ENCODE data around the gene ACO2.
"Not testable (repeated sequence)": the region's sequence is repeated elsewhere in the genome, so short reads cannot be mapped to it uniquely, and the experiment has no call there.

ACO2 gene

GRCh38 chr22:41468381-41469217 lies at the start of gene ACO2, which contains the start of gene PHF5A:
ACO2 (plus strand) TSS chr22:41469117; CDS start chr22:41469147, 30 bp downstream.
PHF5A (minus strand) TSS chr22:41468692; CDS start chr22:41468653, 39 bp downstream.
- DNase-seq = peak; percentile 96

GRCh38 chr22:41425660-41426365 lies 43.1 kb upstream of the ACO2 start:
- DNase-seq = no peak

- DNase-seq = no peak
Observed at GRCh38 chr22:41429232-41429950, 39.5 kb upstream of the ACO2 start.

DNA sequence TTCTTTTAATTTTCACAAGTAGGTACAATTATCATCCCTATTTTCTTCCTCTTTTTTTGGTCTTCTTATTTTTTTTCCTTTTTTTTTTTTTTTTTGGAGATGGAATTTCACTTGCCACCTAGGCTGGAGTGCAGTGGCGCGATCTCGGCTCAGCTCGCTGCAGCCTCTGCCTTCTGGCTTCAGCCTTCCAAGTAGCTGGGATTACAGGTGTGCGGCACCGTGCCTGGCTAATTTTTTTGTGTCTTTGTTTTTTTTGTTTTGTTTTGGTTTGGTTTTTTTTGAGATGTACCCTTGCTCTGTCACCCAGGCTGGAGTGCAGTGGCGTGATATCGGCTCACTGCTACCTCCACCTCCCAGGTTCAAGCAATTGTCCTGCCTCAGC lies 39.0 kb upstream of the ACO2 start:
- DNase-seq = no peak

- DNase-seq = no peak
Observed at GRCh38 chr22:41431656-41432055, 37.3 kb upstream of the ACO2 start.

DNA sequence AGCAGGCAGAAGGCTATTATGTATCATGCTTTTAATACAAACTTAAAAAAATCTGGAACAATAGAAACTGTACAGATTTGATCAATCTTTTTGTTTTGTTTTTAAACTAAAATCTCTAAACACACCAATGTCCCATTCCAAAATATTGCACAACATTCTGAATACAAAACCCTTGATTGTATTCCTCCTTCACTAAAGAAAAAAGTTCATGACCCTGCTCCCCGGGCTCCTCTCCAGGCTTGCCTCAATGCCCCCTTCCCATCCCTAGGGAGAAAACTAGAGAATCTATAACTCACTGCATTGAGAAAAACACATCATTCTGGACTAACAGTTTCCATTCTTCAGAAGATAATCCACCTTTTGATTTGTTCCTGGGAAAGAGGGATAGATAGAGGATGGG lies 35.4 kb upstream of the ACO2 start:
- DNase-seq = not testable (repeated sequence)

DNA sequence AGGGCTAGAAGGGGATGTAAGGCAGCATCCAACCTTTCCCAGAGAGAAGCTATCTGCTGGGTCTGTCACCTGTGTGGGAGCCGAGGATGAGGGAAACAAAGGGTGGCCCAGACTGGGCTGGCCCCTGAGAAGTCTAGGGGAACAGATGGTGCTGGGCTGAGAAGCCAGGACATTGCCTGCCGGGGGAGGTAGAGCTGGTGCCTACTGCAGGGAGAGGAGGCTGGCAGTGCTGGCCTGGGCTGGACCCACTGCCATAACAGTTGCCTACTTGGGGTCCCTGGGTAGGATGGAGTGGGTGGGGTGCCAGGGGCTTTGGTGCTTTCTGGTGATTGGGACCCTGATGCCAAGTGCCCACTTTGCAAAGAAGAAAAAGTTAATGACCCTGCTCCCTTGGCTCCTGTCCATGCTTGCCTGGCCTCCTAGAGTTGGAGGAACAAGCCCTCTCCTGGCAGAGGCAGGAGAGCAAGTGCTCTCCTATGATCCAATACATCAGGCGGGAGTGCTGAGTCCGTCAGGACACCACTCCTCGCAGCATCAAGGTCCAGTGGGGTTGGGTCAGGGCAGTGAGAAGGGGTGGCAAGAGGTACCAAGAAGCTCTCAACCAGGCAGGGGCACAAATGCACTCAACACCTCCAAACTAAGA lies 34.4 kb upstream of the ACO2 start:
- not testable (repeated sequence) for DNase-seq

DNA sequence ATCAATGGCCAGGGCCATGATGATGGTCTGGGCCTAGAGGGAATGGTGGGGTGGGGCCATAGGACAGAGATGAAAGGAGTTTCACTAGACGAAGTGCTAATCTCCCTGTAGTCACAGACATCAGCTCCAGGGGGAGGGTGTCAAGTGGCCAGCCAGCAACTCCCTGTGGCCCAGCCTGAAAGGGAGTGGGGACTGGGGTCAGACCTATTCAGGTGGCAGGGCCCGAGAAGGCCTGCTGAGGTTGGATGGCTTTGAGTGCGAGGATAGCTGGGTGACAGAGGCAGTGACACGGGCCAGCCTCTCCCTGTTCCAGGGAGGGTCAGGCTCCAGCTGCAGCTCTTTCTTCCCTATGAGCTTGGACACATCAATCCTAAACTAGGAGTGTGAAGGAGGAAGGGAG lies 33.4 kb upstream of the ACO2 start:
- DNase-seq = no peak

- DNase-seq = no peak
Observed at GRCh38 chr22:41436322-41437113, 32.4 kb upstream of the ACO2 start.

GRCh38 chr22:41437198-41437597 lies 31.7 kb upstream of the ACO2 start:
- DNase-seq = no peak

GRCh38 chr22:41440511-41440910 lies 28.4 kb upstream of the ACO2 start:
- DNase-seq = not testable (repeated sequence)

DNA sequence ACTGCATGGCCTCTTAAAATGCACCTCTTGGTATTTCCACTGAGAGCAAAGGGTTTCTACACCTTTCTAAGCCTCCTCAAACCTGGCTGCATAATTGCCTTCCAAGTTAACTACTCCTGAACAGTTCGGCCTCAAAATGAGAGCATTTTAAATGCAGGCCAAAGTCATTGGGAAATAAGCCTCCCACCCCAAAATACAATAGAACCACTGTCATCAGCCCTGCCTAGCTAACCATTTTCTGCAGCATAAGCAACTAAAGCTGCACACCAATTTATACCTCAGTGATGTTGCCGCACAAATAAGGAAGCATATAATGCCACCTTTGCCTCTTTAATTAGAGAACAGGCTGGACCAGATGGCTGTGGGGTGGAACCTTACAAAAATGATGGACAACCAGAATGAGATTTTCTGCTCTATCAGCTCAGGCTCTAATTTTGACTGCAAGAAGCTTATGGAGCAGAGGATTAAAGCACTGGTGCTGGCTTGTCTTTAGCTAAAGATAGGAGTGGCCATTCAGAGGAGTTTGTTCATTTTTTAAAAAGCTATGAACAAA lies 26.6 kb upstream of the ACO2 start:
- DNase-seq = no peak

GRCh38 chr22:41444360-41445128 lies 24.4 kb upstream of the ACO2 start:
- peak; percentile 90 for DNase-seq

DNA sequence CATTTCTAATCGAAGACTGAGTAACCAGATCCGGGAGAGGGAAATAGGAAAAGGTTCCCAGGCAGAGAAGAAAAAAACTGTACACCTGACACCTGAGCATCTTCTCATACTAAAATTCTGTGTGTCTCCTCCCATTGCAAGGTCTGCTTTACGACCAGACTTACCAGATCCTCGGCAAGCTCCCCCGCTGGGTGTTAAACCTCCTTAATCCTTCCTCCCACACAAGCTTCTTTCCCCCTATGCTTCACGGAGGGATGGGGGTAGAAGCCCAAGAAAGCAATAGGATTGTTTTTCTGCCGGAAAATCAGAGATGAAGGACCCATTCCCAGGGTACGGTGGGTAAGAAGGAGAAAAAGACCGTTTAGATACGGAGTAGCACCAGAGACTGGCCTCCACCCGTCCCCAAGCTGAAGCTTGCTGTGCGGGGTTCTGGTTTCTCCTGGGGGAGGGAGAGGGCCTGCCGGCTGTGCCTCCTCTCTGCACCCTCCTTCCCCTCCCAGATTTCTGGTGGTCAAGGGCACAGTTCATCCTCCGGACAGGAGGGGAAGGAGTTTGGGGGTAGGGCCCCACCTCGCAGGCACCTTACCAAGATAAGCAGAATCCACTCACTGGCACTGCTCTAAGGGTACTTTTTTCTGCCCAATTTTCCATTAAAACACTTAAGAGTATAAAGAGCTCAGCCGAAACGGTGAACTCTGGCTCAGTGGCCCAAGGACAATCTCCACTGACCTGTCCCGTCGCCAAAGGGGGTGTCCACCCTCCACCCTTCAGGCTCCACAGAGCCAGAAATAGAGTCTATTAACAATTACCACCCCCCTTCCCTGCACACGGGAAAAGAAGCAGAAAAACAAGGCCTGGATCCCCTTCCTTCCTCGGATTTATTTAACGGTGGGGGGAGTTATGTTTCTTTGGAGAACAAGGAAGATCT lies 23.5 kb upstream of the ACO2 start:
- DNase-seq = no peak

- DNase-seq = no peak
Observed at GRCh38 chr22:41446057-41446501, 22.8 kb upstream of the ACO2 start.

DNA sequence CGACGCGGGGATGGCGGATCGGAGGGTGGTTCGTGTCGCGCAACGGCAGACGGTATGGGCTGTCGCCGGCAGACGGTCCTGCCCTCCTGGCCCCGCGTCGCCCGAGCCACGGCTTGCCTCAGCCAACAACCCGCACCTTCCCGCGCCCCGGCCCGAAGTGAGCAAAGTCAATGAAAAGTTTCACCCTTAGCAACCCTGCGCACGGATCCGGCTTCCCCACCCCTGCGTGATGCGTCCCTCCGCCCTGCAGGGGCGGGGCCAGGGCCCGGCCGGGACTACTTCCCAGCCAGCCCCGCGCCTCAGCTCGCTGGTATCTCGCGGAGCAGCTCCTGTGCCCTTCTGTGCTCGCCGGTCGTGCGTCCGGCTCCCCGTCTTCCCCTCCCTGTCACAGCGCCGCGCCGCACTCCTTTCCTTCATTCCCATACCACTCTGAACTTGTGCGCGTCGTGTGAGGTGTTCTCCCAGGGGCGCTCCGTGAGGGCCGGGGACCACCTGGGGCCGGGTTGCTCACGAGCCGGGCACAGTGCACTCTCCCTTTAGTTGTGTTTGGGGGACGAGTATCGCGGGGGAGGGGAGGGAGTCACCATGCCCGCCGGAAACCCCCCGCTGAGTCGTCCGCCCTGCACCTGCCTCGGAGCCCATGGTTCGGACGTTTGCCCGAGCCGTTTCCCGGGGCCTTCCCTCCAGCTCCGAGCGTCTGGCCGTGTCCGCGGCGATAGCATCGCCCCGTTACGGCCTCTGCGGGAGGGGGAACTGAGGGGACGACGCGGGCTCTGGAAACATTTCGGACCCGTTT lies 22.1 kb upstream of the ACO2 start, which contains the start of gene TOB2:
TSS of gene TOB2 (minus strand) at position 163 of the 796 bp plus-strand sequence. CDS start 9,456 bp downstream, outside the sequence.
- DNase-seq = peak; percentile 94

DNA sequence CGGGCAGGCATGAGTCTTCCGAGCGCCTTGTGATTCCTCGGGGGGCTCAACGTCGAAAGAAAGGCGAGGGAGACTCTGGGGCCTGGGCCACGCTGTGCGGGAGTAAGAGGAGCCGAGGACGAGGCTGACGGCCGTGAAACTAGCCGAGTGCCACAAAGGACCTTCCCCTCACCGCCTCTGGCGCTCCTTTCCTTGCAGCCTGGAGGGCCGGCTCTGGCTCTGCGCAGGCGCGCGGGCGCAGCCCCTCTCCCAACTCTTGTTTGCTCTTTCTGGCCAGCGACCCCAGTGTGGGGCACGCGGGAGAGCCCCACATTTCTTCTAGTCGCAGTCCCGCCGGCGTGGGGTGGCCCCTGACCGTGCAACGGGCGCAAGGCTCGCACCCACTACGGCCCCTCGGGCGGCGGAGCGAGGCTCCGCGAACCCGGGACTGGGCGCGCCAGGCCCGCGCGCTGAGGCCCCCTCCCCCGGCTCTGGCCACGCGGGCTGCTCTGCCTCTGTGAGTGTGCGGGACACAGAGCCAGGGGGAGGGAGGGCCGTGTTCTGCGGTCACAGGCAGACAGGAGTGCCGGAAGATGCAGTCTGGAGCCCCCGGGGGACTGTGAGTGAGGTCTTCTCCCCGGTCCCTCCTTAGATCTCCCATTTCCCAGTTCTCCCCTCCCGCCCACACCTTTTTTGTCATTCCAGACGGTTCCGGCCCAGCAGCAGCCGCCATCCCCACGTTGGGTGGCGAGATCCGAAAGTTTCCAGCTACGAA lies 21.3 kb upstream of the ACO2 start:
- peak; percentile 64 for DNase-seq

Data from CD4-positive, alpha-beta T cell treated with Interleukin-15 for 1 hour (primary cell).